NCI-H1105 treated with DMSO at 0.1 percent for 48 hours (cell line): ENCODE results near the gene SGSM1.
"Not testable (repeated sequence)": the region's sequence is repeated elsewhere in the genome, so short reads cannot be mapped to it uniquely, and the experiment has no call there.

Experiments used
- DNase-seq: peaks from one replicate; lab custom pipeline; 2025; lab: John Stamatoyannopoulos, UW

Gene SGSM1

GRCh38 chr22:24837517-24837916 is 31.5 kb downstream of the SGSM1 start:
- DNase-seq = not testable (repeated sequence)

GRCh38 chr22:24841261-24841660 is 35.2 kb downstream of the SGSM1 start:
- no peak for DNase-seq

GRCh38 chr22:24843048-24843447 is 37.0 kb downstream of the SGSM1 start:
- no peak for DNase-seq

DNA sequence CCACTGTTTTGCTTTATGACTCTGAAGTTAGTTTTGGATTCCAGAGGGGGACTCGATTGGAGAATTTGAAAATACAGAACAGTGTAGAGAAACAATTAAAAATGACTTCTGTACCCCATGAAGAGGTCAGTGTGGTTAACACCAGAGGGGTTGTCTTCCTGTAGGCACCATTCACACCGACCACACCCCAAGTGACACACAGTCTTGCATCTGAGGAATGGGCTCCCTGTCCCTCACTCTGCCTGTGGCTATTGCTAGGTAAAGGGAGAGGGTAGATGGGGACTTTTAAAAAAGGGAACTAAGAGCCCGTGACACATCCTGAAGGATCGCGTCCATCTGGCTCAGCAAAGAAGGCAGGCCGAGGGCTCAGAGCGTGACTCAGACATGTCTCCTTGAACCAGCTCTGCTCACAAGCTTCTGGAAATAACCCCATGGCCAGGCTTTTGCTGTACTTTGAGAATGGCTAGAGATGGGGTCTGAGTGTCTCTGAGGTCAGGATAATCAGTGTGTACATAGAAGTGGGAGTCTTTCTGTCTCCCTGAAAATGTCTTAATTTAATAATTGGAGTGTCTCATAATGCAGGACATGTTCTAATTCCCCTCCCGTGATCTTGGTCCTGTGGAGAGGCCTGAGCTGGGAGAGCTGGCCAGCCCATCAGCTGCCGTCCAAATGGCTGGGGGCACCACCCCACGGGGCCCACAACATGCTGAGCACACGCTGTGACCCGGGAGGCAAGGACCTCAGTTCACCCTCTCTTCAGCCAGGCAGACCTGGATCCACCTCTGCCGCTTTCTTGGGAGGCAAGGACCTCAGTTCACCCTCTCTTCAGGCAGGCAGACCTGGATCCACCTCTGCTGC is 39.3 kb downstream of the SGSM1 start:
- no peak for DNase-seq

GRCh38 chr22:24847490-24847889 is 41.5 kb downstream of the SGSM1 start:
- no peak for DNase-seq

DNA sequence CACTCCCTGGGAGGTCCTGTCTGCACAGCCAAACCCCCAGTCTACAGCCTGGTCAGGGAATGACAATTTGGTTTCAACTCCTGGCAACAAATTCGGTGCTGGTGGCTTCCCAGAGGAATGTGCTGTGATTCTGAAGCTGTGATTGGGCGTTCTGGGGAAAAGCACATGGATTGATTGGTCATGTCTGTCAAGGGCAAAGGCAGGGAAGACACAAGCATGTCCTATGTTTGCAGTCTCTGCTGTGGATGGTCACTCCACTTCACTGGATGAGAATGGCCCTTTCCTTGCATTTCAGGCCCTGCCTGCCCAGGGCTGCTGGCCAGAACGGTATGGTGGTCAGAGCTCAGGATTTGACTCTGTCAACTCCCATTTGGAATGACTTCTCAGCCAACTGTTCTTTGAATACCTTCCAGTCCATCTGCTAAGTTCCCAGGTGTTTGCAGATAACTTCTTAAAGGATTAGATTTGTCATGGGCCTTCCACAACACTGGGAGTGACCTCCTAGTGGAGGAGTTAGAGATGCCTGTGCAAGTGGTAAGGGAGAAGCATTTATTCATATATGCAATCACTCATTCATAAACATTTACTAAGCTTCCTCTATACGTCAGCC is 42.7 kb downstream of the SGSM1 start:
- no peak for DNase-seq

- no peak for DNase-seq
Measured at GRCh38 chr22:24855794-24856193, 49.8 kb downstream of the SGSM1 start.

DNA sequence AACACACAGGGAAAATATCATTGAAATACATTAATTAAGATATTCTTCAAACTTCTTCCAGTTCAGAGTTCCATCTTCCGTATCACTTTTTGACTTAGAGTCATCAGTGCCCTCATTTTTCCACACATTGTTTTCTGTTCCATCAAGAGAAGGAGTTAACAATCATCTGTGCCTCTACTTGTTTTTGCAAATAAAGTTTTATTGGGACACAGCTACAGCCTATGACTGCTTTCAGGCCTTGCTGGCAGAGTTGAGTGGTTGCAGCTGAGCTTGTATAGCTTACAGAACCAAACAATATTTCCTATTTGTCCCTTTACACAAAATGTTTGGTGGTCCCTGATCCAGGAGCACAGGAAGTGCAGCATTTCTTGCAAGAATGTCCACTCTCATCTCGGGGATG is 51.6 kb downstream of the SGSM1 start:
- DNase-seq = no peak

GRCh38 chr22:24859587-24859986 is 53.6 kb downstream of the SGSM1 start:
- DNase-seq = no peak

- no peak for DNase-seq
Measured at GRCh38 chr22:24865508-24865907, 59.5 kb downstream of the SGSM1 start.

DNA sequence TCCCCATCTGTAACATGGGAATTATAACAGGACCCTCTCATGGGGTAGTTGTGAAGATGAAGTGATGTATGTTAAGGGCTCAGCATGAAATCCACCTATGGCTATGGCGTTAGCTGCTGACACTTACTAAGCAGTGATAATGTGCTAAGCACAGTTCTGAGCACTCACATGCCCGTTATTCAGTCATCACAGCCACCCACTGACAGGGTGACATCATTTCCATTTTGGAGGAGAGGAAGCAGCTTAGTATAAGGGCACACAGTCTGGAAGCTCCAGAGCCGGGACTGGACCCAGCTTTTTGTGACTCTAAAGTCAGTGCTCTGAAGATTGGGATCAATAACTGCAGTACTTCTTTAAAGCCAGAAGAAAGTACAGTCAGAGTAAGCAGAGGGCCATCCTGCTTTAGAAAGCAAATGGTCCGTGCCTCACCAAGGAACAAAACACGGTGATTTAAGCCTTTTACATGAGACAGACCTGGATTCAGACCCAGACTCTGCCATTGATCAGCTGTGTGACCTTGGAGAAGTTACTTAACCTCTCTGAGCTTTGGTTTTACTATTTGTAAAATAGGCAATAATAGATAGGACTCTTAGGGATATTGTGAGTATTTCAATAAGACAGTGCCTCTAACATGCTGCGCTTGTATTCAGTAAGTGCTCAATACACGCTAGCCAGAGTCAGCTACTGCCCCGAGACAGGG is 61.5 kb downstream of the SGSM1 start:
- DNase-seq = no peak

- no peak for DNase-seq
Measured at GRCh38 chr22:24868979-24869378, 63.0 kb downstream of the SGSM1 start.

GRCh38 chr22:24871611-24872205 is 65.7 kb downstream of the SGSM1 start:
- no peak for DNase-seq

- DNase-seq = no peak
Measured at GRCh38 chr22:24873226-24873625, 67.2 kb downstream of the SGSM1 start.

DNA sequence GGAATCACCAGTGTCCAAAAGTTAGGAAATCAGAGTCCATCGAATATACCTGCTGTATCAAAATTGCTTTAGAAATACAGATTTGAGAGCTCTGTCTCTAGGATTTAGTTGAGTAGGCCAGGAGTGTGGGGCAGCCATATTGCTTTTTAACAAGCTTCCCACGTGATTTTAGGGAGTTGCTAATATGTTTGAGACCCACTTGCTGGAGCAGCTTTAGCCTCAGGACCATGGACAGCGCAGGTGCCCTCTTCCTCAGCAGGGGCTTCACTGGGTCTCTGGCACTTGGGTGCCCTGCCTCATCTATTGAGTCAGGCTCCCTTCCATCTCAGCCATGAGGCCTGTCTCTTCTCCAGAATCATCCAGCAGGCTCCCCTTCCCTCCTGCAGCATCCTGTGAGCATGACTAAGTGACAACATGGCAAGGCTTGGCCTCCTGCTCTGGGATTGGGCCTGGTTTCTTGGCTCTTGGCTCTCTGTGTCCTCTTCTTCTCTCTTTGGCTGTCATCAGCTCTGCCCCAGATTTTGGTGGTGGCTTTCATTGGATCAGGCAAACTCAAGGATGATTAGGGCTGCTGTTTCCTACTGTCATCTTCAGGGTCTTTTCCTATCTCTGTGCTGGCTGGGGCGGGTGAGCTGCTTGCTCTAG is 70.0 kb downstream of the SGSM1 start:
- DNase-seq = no peak

DNA sequence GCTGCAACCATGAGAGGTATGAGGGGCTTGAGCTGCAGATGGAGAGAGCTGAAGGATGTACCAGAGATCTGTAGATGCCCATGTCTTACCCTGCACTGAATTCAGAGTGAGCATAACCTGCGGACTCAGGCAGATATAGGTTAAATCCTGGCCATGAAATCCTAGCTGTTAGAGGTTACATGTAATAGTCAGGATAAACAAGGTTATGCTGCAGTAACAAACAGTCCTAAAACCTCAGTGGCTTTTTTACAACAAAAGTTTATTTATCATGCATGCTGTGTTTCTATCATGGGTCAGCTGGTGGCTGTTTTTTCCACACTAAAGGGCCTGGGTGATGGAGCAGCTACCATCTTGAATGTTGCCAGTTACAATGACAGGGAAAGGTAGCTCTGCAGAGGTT is 70.7 kb downstream of the SGSM1 start:
- no peak for DNase-seq

- DNase-seq = no peak
Measured at GRCh38 chr22:24878969-24879368, 73.0 kb downstream of the SGSM1 start.

DNA sequence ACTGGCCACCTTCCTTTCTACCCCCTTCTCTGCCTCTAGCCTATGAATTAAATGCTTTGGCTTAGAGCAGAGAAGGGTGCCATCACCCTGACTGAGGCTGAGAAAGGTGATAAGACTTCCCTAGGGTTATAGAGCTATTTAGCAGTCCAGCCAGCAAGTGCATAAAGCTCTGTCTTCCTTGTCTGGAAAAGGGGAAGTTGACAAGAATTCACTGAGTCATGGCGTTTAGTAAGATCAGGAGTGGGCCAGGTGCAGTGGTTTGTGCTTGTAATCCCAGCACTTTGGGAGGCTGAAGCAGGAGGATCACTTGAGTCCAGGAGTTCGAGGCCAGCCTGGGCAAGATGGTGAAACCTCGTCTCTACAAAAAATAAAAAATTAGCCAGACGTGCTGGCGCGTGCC is 77.4 kb downstream of the SGSM1 start:
- no peak for DNase-seq

DNA sequence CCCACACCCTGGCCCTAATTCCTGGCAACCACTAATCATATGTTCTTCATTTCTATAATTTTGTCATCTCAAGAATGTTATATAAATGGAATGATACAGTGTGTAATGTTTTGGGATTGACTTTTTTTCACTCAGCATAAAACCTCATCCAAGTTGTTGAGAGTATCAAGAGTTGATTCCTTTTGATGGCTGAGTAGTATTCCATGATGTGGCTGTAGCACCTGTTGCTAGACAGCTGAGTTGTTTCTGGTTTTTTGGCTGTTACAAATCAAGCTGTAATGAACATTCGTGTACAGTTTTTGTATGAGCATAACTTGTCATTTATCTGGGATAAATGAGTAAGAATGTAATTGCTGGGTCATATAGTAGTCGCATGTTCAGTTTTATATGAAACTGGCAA is 81.2 kb downstream of the SGSM1 start:
- DNase-seq = no peak

DNA sequence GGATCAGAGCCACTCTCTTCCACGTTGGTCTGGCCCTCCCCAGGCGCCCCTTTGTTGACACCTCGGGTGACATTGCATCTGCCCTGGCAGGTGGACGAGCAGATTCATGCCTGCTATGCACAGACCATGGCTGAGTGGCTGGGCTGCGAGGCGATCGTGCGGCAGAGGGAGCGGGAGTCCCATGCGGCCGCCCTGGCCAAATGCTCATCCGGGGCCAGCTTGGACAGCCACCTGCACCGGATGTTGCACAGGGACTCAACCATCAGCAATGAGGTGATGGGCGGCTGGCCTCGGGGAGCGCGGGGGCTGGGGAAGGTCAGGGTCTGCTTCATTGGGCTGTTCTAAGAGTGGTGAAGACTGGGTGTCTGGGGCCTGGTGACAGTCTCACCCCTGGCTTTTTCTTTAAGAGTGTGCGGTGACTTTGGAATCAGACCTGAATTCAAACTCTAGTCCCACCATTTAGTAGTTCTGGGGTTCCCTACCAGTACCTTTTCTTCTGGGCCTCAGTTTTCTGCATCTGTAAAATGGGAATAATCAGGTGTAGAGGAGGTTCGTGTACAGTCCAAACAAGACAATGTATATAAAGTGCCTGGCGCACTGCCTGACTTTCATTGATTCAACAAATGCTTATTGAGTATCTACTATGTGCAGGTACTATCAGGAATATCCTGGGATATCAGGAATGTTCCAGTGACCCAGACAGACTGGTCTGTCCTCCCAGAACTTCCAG is 87.5 kb downstream of the SGSM1 start:
- no peak for DNase-seq

- peak; percentile 58 for DNase-seq
Measured at GRCh38 chr22:24894220-24894975, 88.4 kb downstream of the SGSM1 start.
